ENCODE results near the gene OR8B12. TPM values are rescaled to one million over a fixed set of nuclear protein-coding genes. Genes with fewer than 3 reads are reported as not detected.

Gene OR8B12
- total RNA-seq, 2 donors from 2014 or later, result not detected

DNA sequence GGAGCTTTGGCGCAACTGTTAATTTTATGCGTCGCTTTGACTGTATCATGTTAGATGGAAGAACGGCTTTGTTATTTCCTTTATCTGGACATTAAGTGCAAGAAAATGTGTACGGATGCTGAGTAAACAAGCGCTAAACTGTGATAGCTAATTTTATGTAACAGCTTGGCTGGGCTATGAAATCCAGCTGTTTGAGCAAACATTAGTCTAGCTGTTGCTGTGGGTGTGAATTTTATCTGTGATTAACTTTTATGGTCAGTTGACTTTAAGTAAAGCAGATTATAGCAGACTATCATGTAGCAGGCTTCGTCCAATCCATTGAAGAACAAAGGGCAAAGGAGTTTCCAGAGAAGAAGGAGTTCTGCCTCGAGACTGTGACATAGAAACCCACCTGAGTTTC, 40.3 kb upstream of the OR8B12 start:
- Histone ChIP-seq H3K27ac (no peak overlapping the region), H3K36me3 (replicated peaks in 1 of 2; ENCODE audit: insufficient read depth in 1 of 2, low read depth in 2 of 2) (no peaks in the 10 kb centered on the region), H3K4me3 (no peak overlapping the region), H3K4me1 (no peaks in the 10 kb centered on the region), H3K27me3 (peaks cover 0 to 5% of the 10 kb centered on the region in 2 donors), H3K9me3 (no peaks in the 10 kb centered on the region)
- DNase-seq (no peak), ATAC-seq (no peak)
- intact Hi-C loops (cut with DNase I), result loop anchor here (10.0 kb wide), 2 partner anchors 169 to 509 kb away; no protein-coding TSS in a partner anchor
- TF ChIP-seq POLR2A (IDR thresholded peaks at IDR 0.05), result no peak
- 43 to 47% methylated on average over 8 of the region's 8 CpGs for WGBS, 2 donors

DNA sequence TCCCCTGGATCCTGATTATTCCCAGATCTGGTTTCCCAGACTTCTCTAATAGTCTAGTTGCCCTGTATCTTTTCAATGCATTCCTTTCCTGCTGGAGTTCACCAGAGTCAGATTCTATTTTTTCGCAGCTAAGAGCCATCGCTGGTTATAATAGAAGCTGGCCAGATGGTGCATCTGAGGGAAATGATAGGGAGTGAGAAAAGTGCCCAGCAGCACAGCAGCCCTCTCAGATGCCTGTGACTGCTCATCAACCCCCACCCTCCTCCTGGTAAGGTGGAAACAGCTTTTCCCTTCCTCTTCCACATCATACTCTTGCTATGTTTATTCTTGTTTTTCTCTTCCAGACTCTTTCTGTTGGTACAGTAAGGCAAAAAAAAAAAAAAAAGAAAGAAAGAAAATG, 39.1 kb upstream of the OR8B12 start:
- intact Hi-C loops (cut with DNase I), result loop anchor here (10.0 kb wide), 2 partner anchors 168 to 508 kb away; no protein-coding TSS in a partner anchor
- H3K4me3 ChIP-seq, result no peak overlapping the region
- ATAC-seq (no peak), DNase-seq (no peak)
- TF ChIP-seq, protein P1, sequence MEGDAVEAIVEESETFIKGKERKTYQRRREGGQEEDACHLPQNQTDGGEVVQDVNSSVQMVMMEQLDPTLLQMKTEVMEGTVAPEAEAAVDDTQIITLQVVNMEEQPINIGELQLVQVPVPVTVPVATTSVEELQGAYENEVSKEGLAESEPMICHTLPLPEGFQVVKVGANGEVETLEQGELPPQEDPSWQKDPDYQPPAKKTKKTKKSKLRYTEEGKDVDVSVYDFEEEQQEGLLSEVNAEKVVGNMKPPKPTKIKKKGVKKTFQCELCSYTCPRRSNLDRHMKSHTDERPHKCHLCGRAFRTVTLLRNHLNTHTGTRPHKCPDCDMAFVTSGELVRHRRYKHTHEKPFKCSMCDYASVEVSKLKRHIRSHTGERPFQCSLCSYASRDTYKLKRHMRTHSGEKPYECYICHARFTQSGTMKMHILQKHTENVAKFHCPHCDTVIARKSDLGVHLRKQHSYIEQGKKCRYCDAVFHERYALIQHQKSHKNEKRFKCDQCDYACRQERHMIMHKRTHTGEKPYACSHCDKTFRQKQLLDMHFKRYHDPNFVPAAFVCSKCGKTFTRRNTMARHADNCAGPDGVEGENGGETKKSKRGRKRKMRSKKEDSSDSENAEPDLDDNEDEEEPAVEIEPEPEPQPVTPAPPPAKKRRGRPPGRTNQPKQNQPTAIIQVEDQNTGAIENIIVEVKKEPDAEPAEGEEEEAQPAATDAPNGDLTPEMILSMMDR (IDR thresholded peaks at IDR 0.05), result no peak
- no peak for TF ChIP-seq POLR2A (IDR thresholded peaks at IDR 0.05)
- no peaks in the 10 kb centered on the region for H3K36me3 ChIP-seq (replicated peaks in 1 of 2; ENCODE audit: insufficient read depth in 1 of 2, low read depth in 2 of 2)
- no peaks in the 10 kb centered on the region for H3K9me3 ChIP-seq
- H3K27me3 ChIP-seq, result peaks cover 0 to 3% of the 10 kb centered on the region in 2 donors
- no peaks in the 10 kb centered on the region for H3K4me1 ChIP-seq
- no peak overlapping the region for H3K27ac ChIP-seq
- WGBS, 2 donors, result 83 to 93% methylated on average over 2 of the region's 2 CpGs

DNA sequence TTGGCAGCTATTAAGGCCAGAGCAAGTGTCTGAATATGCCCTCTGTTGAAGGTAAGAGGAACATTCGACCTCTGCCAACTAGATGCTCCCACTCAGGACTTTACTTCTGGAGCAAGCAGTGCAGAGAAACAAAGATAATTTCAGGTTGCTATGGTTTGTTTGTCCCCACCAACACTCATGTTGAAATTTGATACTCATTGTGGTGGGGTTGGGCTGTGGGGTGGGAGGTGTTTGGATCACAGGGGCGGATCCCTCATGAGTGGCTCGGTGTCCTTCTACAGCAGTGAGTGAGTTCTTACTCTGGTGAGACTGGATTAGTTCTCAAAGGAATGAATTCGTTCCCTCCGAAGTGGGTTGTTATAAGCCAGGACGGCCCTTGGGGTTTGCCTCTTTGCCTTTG, 38.4 kb upstream of the OR8B12 start:
- intact Hi-C loops (cut with DNase I), result loop anchor here (10.0 kb wide), 2 partner anchors 167 to 507 kb away; no protein-coding TSS in a partner anchor
- Histone ChIP-seq H3K4me1 (no peaks in the 10 kb centered on the region), H3K36me3 (replicated peaks in 1 of 2; ENCODE audit: insufficient read depth in 1 of 2, low read depth in 2 of 2) (no peaks in the 10 kb centered on the region), H3K9me3 (no peaks in the 10 kb centered on the region), H3K4me3 (no peak overlapping the region), H3K27ac (no peak overlapping the region), H3K27me3 (peaks cover 0 to 3% of the 10 kb centered on the region in 2 donors)
- no peak for DNase-seq
- WGBS, 2 donors, result 48 to 66% methylated on average over 6 of the region's 6 CpGs
- no peak for ATAC-seq
- TF ChIP-seq, protein P1 (IDR thresholded peaks at IDR 0.05), result no peak
- TF ChIP-seq POLR2A (IDR thresholded peaks at IDR 0.05), result no peak

DNA sequence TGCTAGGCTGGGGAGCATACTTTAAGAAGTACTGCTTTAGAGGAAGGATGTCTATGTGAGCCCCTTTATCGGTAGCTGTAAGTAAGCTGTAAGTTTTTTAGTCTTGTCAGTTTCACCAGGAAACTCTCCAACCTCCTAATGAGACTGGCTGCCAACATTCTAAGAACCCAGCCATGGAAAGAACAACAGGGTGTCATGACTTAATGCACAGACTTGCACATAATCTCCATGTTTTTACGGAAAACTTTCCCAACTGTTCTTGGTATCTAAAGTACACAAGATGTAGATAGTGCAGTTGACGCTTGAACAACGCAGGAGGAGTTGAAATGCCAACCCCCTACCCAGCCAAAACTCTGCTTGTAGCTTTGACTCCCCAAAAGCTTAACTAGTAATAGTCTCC, 35.3 kb upstream of the OR8B12 start:
- Histone ChIP-seq H3K9me3 (no peaks in the 10 kb centered on the region), H3K27me3 (no peaks in the 10 kb centered on the region), H3K27ac (no peak overlapping the region), H3K4me3 (no peak overlapping the region), H3K4me1 (no peaks in the 10 kb centered on the region), H3K36me3 (replicated peaks in 1 of 2; ENCODE audit: insufficient read depth in 1 of 2, low read depth in 2 of 2) (no peaks in the 10 kb centered on the region)
- DNase-seq (no peak), ATAC-seq (no peak)
- intact Hi-C loops (cut with DNase I), result no loop called here
- 34 to 37% methylated on average over 4 of the region's 4 CpGs for WGBS, 2 donors
- no peak for TF ChIP-seq POLR2A (IDR thresholded peaks at IDR 0.05)
- TF ChIP-seq, protein P1 (IDR thresholded peaks at IDR 0.05), result no peak

DNA sequence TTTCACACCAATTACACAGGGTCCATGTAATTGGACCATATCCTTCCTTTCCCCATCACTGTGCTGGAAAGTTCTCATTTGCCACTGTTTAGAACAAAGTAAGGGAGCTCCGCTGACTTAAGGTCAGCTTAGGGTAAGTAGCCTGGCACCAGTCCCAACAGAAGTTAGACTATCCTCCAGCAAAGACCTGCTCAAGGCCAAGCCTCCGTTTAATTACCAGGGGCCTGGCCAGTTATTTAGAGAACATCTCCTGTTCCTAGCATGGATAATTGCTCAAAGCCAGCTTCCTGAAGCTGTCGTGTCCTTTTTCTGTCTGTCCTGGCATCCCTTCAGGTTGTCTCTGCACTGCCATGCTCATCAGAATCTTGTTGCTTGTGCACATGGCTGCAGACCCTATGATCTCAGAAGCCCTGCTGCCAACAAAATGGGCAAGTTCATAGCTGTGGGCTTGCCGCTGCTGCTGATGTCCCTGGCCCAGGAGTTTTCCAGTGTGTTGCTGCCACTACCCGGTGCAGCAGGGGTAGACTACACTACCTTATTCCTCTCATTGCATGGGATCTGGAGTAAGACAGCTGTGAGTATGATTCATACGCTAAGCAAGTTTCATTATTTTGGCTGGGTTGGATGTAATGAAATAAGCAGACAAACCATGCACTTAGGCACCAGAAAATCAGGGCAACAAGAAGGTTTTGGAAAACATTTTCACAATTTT, 34.4 kb upstream of the OR8B12 start:
- TF ChIP-seq, protein P1 (IDR thresholded peaks at IDR 0.05), result no peak
- no peak for TF ChIP-seq POLR2A (IDR thresholded peaks at IDR 0.05)

More for the DNA sequence above, 34.4 kb upstream of the OR8B12 start:
- 69 to 76% methylated on average over 6 of the region's 6 CpGs for whole genome bisulfite sequencing, 2 donors
- no peak for ATAC-seq
- Histone ChIP-seq H3K27ac (no peak overlapping the region), H3K4me3 (no peak overlapping the region), H3K9me3 (no peaks in the 10 kb centered on the region), H3K27me3 (no peaks in the 10 kb centered on the region), H3K4me1 (no peaks in the 10 kb centered on the region), H3K36me3 (replicated peaks in 1 of 2; ENCODE audit: insufficient read depth in 1 of 2, low read depth in 2 of 2) (no peaks in the 10 kb centered on the region)
- intact Hi-C loops (cut with DNase I), result no loop called here
- no peak for DNase-seq

Measured in body of pancreas (tissue), 4 donors.